ENCODE data around the gene ITIH5. TPM values are rescaled to one million over a fixed set of nuclear protein-coding genes. Genes with fewer than 3 reads are reported as not detected.
A peak's percentile ranks its signal among the peaks of the same experiment; 100 is the strongest.

ITIH5 gene
- polyA plus RNA-seq, 1 donor = 6.8 TPM

DNA sequence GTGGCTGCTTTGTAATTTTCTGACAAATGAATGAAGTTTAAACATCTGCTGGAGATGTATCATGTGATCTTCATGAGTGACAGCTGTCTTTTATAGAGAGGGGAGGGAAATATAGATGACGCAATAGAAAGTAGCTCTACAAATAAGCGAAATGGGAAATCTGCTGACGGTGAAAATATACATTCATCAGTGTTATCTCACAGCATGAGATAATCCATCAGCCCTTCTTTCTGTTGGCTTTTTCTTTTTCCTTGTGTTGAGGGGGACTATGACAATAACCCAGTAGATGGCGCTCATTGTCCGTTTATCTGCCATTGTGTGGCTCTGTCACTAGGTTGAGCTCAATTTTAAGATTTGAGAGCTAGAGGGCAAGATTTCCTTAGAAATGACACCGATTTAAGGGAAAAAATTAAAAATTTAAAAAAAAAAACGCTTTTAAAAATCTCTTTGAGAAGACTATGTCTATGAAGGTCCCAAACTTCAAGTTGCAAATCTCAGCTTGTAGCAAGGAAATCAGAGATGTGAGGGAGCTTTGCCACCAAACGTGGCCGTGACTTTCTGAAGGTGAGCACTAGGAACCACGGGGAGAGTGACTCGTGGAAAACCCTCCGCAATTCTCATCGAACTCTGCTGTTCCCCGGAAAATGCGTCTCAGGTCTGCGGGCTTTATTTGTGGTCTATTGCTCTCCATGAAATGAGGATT, 141.3 kb downstream of the ITIH5 start:
- peak; percentile 56 to 68 for DNase-seq
- H3K27me3 ChIP-seq (ENCODE audit: control insufficient read depth, insufficient read depth, low read length) = peaks cover 3% of the 10 kb centered on the region
- no peak overlapping the region for H3K27ac ChIP-seq (ENCODE audit: low read length)
- WGBS (ENCODE audit: insufficient coverage, low lambda C conversion rate) = 8% methylated on average over 4 of the region's 16 CpGs
- no peaks in the 10 kb centered on the region for H3K4me1 ChIP-seq (ENCODE audit: control insufficient read depth, insufficient read depth, low read length)
- H3K4me3 ChIP-seq (ENCODE audit: low read length) = no peak overlapping the region
- no peaks in the 10 kb centered on the region for H3K9me3 ChIP-seq (ENCODE audit: control insufficient read depth, low read depth, low read length)
- no peaks in the 10 kb centered on the region for H3K36me3 ChIP-seq (ENCODE audit: control insufficient read depth, insufficient read depth, low read length)

DNA sequence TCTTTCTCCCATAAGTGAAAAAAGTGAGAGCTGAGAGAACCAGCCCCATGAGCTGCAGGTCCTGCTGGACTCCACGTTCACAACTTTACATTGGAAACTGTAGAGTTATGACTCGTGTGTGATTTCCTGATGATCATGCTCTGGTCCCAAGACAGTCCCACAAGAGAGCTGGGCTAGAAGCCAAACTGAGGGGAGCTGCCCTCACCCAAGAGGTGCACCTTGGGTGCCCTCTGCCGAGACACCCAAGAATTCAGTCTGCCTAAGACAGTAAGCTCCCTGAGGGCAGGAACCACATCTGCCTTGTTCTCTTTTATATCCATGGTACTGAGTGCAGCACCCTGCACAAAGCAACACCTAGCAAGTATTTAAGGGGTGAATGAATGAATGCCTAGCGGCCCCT, 143.1 kb downstream of the ITIH5 start:
- Histone ChIP-seq H3K9me3 (ENCODE audit: control insufficient read depth, low read depth, low read length) (no peaks in the 10 kb centered on the region), H3K27me3 (ENCODE audit: control insufficient read depth, insufficient read depth, low read length) (peaks cover 3% of the 10 kb centered on the region), H3K4me1 (ENCODE audit: control insufficient read depth, insufficient read depth, low read length) (no peaks in the 10 kb centered on the region), H3K4me3 (ENCODE audit: low read length) (no peak overlapping the region), H3K36me3 (ENCODE audit: control insufficient read depth, insufficient read depth, low read length) (no peaks in the 10 kb centered on the region), H3K27ac (ENCODE audit: low read length) (no peak overlapping the region)
- no peak for DNase-seq
- no CpG with 5 or more reads among the region's 4 CpGs for whole genome bisulfite sequencing (ENCODE audit: insufficient coverage, low lambda C conversion rate)

DNA sequence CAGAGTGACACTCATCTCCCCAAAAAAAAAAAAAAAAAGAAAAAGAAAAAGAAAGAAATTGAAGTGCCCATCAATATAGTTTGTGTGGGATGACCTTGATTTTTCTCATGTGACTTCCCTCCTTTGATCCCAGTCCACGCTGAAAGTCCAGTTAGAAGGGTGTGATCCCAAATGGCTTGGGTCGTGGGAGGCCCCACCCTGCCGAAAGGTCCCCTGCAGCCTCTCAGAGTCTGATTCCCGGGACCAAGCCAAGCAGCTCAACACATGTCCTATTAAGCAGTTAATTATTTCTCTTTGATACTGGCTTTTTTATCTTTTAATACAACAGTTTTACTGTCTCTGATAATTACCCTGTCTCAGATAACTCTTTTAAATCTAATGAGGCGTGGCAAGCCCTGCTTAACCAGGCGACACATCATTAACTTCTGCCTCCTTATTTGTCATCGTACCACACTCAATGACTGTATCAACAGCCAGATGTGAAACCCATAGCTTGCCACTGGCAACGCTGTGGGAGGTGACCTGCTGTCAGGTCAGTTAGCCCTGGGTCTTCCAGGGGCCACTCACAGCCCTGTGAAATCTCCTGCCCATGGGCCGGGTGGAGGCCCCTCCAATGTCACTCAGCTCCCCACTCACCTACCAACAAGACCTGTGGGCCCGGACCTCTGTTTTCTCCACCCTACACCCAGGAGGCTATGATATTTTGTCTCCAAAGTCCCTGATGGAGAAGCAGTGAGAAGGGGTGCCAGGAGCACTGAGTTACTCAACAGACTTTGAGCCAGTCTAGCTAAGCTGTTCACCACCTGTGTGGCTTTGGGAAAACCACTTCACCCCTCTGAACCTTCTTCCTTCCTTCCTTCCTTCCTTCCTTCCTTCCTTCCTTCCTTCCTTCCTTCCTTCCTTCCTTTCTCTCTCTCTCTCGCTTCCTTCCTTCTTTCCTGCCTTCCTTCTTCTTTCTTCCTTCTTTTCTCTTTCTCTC, 146.0 kb downstream of the ITIH5 start:
- no peak overlapping the region for H3K27ac ChIP-seq (ENCODE audit: low read length)

GRCh38 chr10:7519351-7519750, 147.4 kb downstream of the ITIH5 start:
- Histone ChIP-seq H3K9me3 (ENCODE audit: control insufficient read depth, low read depth, low read length) (no peaks in the 10 kb centered on the region), H3K4me3 (ENCODE audit: low read length) (no peak overlapping the region), H3K27ac (ENCODE audit: low read length) (no peak overlapping the region), H3K36me3 (ENCODE audit: control insufficient read depth, insufficient read depth, low read length) (no peaks in the 10 kb centered on the region), H3K4me1 (ENCODE audit: control insufficient read depth, insufficient read depth, low read length) (no peaks in the 10 kb centered on the region), H3K27me3 (ENCODE audit: control insufficient read depth, insufficient read depth, low read length) (no peaks in the 10 kb centered on the region)
- no peak for DNase-seq
- no CpG with 5 or more reads among the region's 6 CpGs for WGBS (ENCODE audit: insufficient coverage, low lambda C conversion rate)

More for the DNA sequence above, 146.0 kb downstream of the ITIH5 start:
- H3K36me3 ChIP-seq (ENCODE audit: control insufficient read depth, insufficient read depth, low read length) = no peaks in the 10 kb centered on the region
- no peaks in the 10 kb centered on the region for H3K27me3 ChIP-seq (ENCODE audit: control insufficient read depth, insufficient read depth, low read length)
- H3K9me3 ChIP-seq (ENCODE audit: control insufficient read depth, low read depth, low read length) = no peaks in the 10 kb centered on the region
- H3K4me3 ChIP-seq (ENCODE audit: low read length) = no peak overlapping the region
- no peak for DNase-seq
- WGBS (ENCODE audit: insufficient coverage, low lambda C conversion rate) = 68% methylated on average over 3 of the region's 11 CpGs
- H3K4me1 ChIP-seq (ENCODE audit: control insufficient read depth, insufficient read depth, low read length) = no peaks in the 10 kb centered on the region

GRCh38 chr10:7518693-7519092, 148.1 kb downstream of the ITIH5 start:
- WGBS (ENCODE audit: insufficient coverage, low lambda C conversion rate) = 80% methylated on average over 1 of the region's 1 CpG
- H3K9me3 ChIP-seq (ENCODE audit: control insufficient read depth, low read depth, low read length) = no peaks in the 10 kb centered on the region
- no peak overlapping the region for H3K27ac ChIP-seq (ENCODE audit: low read length)
- H3K27me3 ChIP-seq (ENCODE audit: control insufficient read depth, insufficient read depth, low read length) = no peaks in the 10 kb centered on the region
- H3K4me3 ChIP-seq (ENCODE audit: low read length) = no peak overlapping the region
- no peaks in the 10 kb centered on the region for H3K4me1 ChIP-seq (ENCODE audit: control insufficient read depth, insufficient read depth, low read length)
- DNase-seq = no peak
- no peaks in the 10 kb centered on the region for H3K36me3 ChIP-seq (ENCODE audit: control insufficient read depth, insufficient read depth, low read length)

- DNase-seq = no peak
- no peaks in the 10 kb centered on the region for H3K36me3 ChIP-seq (ENCODE audit: control insufficient read depth, insufficient read depth, low read length)
- H3K9me3 ChIP-seq (ENCODE audit: control insufficient read depth, low read depth, low read length) = no peaks in the 10 kb centered on the region
- H3K27me3 ChIP-seq (ENCODE audit: control insufficient read depth, insufficient read depth, low read length) = no peaks in the 10 kb centered on the region
- 80% methylated on average over 1 of the region's 5 CpGs for WGBS (ENCODE audit: insufficient coverage, low lambda C conversion rate)
- H3K4me3 ChIP-seq (ENCODE audit: low read length) = no peak overlapping the region
- H3K4me1 ChIP-seq (ENCODE audit: control insufficient read depth, insufficient read depth, low read length) = no peaks in the 10 kb centered on the region
- H3K27ac ChIP-seq (ENCODE audit: low read length) = no peak overlapping the region
These were observed 151.3 kb downstream of the ITIH5 start for GRCh38 chr10:7515439-7515838.

- H3K27me3 ChIP-seq (ENCODE audit: control insufficient read depth, insufficient read depth, low read length) = no peaks in the 10 kb centered on the region
- DNase-seq = no peak
- H3K27ac ChIP-seq (ENCODE audit: low read length) = no peak overlapping the region
- no peaks in the 10 kb centered on the region for H3K36me3 ChIP-seq (ENCODE audit: control insufficient read depth, insufficient read depth, low read length)
- no CpG with 5 or more reads among the region's 4 CpGs for WGBS (ENCODE audit: insufficient coverage, low lambda C conversion rate)
- H3K4me1 ChIP-seq (ENCODE audit: control insufficient read depth, insufficient read depth, low read length) = no peaks in the 10 kb centered on the region
- H3K9me3 ChIP-seq (ENCODE audit: control insufficient read depth, low read depth, low read length) = no peaks in the 10 kb centered on the region
- no peak overlapping the region for H3K4me3 ChIP-seq (ENCODE audit: low read length)
These were observed 152.8 kb downstream of the ITIH5 start for GRCh38 chr10:7513936-7514335.

- H3K27me3 ChIP-seq (ENCODE audit: control insufficient read depth, insufficient read depth, low read length) = no peaks in the 10 kb centered on the region
- H3K4me1 ChIP-seq (ENCODE audit: control insufficient read depth, insufficient read depth, low read length) = no peaks in the 10 kb centered on the region
- H3K36me3 ChIP-seq (ENCODE audit: control insufficient read depth, insufficient read depth, low read length) = no peaks in the 10 kb centered on the region
- H3K27ac ChIP-seq (ENCODE audit: low read length) = no peak overlapping the region
- no peaks in the 10 kb centered on the region for H3K9me3 ChIP-seq (ENCODE audit: control insufficient read depth, low read depth, low read length)
- H3K4me3 ChIP-seq (ENCODE audit: low read length) = no peak overlapping the region
- 80% methylated on average over 1 of the region's 3 CpGs for WGBS (ENCODE audit: insufficient coverage, low lambda C conversion rate)
- no peak for DNase-seq
These were observed 153.3 kb downstream of the ITIH5 start for GRCh38 chr10:7513455-7513854.

DNA sequence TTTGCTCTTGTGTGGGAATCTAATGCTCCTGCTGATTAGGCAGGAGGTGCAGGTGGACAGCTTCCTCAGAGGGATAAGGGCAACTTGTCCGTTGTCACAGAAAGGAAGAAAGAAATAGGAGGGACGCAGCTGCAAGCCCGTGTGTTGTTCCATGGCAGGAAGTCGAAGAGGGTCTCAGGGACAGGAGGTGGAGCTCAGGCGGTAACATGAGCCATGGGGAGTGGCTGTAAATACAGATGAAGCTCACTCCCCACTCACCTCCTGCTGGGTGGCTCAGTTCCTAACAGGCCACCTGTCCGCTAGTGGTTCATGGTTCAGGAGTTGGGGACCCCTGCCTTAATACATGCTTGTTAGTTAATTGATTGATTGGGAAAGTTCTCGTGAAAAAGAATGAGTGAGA, 154.3 kb downstream of the ITIH5 start:
- Histone ChIP-seq H3K4me1 (ENCODE audit: control insufficient read depth, insufficient read depth, low read length) (no peaks in the 10 kb centered on the region), H3K9me3 (ENCODE audit: control insufficient read depth, low read depth, low read length) (no peaks in the 10 kb centered on the region), H3K27me3 (ENCODE audit: control insufficient read depth, insufficient read depth, low read length) (no peaks in the 10 kb centered on the region), H3K4me3 (ENCODE audit: low read length) (no peak overlapping the region), H3K27ac (ENCODE audit: low read length) (no peak overlapping the region), H3K36me3 (ENCODE audit: control insufficient read depth, insufficient read depth, low read length) (no peaks in the 10 kb centered on the region)
- WGBS (ENCODE audit: insufficient coverage, low lambda C conversion rate) = 81% methylated on average over 3 of the region's 7 CpGs
- no peak for DNase-seq

DNA sequence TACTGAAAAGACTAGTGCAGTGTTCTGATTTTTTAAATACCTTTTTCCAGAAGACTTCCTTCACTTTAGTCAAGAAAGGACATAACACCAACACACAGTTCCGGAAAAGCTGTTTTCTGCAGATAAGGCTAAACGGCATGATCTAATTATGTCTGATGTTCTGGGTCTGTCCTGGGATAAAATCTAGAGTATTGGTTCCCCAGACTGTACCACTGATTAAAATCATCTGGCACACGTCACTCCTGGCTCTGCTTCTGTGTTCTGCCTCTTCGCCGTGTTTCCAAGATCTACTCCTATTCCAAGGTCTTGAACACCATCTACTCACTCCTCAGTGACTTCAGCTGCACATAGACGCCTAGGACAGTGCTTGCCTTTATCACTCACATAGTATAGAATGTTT, 155.2 kb downstream of the ITIH5 start:
- Histone ChIP-seq H3K27me3 (ENCODE audit: control insufficient read depth, insufficient read depth, low read length) (no peaks in the 10 kb centered on the region), H3K9me3 (ENCODE audit: control insufficient read depth, low read depth, low read length) (no peaks in the 10 kb centered on the region), H3K36me3 (ENCODE audit: control insufficient read depth, insufficient read depth, low read length) (no peaks in the 10 kb centered on the region), H3K4me3 (ENCODE audit: low read length) (no peak overlapping the region), H3K4me1 (ENCODE audit: control insufficient read depth, insufficient read depth, low read length) (no peaks in the 10 kb centered on the region), H3K27ac (ENCODE audit: low read length) (no peak overlapping the region)
- no CpG with 5 or more reads among the region's 6 CpGs for WGBS (ENCODE audit: insufficient coverage, low lambda C conversion rate)
- DNase-seq = no peak

Measured in large intestine (tissue), 3 donors.